Measurements from ENCODE around the gene TRMT61B.

The TRMT61B gene

DNA sequence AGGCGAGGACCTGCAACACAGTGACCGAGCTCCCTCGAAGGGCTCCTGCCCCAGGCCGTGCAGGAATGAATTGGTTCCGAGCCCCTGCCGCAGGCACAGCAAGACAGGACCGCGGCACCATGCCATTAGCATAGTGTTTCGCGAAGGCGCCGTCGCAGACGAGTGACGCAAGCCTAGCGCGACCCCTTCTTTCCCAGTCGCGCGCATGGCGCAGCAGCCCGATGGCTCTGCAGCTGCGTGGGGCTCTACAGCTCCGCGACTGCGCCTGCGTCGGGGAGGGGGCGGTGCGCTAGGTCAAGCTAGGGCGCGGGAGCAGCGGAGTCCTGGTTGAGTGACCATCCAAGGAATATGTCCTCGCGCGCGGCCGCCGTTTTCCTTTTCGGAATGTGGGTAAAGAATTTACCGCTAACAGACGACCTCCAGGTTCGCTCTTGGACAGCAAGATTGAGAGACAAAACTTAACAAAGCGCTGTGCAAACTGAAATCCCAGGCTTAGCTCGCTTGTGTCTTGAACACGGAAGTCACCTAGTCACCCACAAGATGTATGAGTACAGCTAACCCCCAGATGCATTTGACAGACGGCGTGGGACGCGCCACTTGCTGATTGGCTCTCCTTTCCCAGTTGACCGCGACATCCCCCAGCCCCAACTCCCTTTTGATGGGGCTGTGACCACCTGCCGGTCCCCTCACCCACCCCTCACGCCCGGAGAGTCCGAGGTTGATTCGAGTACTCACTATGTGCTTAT lies at the start of gene TRMT61B:
TRMT61B (minus strand) TSS at position 164 of the 746 bp plus-strand sequence; CDS start at position 132, 32 bp downstream.
- peak; percentile 99 for DNase-seq (ENCODE audit: low spot score)

DNA sequence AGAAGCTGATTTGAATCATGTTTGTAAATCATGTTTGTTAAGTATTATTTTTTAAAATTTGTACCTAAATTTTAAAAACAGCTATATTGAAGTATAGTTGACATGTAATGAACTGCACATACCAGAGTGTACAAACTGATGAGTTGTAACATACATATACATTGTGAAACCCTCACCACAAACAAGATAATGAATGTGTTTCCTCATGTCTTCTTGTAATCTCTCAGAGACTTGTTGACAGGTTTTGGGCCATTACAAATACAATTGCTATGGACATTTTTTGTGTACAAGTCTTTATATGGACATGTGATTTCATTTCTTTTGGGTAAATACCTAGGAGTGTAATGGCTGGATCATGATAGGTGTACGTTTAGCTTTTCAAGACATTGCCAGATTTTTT lies 45.8 kb upstream of the TRMT61B start:
- DNase-seq (ENCODE audit: low spot score): no peak

- no peak for DNase-seq (ENCODE audit: low spot score)
Measured at GRCh38 chr2:28909655-28910353, 39.7 kb upstream of the TRMT61B start.

DNA sequence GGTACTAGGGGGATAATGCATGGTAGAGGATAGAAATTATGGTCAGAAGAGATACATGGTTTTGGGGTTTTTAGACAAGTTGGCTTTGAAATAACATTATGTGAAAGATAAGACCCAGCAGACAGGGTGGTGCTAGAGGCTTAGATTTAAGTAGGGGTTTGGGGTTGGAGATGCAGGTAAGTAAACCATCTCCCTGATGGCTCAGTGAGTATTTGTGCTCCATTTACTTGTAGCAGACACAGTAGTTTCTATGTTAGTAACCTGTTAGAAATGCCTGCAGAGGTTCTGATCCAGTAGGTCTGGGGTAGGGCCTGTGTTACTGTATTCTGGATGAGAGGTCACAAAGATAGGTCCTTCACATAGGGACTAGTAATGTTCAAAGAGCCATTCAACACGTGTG lies 38.1 kb upstream of the TRMT61B start:
- no peak for DNase-seq (ENCODE audit: low spot score)

- no peak for DNase-seq (ENCODE audit: low spot score)
Measured at GRCh38 chr2:28906821-28907220, 36.7 kb upstream of the TRMT61B start.

GRCh38 chr2:28906376-28906775 lies 36.3 kb upstream of the TRMT61B start:
- DNase-seq (ENCODE audit: low spot score): no peak

DNA sequence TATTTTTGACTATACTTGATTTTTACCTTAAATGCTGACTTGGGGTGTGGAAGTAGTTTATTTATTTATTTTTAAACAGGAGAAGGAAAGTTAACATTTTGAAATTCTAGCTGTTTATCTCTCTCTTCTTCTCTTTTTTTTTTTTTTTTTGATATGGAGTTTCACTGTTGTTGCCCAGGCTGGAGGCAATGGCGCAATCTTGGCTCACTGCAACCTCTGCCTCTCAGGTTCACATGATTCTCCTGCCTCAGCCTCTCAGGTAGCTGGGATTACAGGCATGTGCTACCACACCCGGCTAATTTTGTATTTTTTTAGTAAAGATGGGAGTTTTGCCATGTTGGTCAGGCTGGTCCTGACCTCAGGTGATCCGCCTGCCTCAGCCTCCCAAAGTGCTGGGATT lies 35.4 kb upstream of the TRMT61B start:
- DNase-seq (ENCODE audit: low spot score): no peak

DNA sequence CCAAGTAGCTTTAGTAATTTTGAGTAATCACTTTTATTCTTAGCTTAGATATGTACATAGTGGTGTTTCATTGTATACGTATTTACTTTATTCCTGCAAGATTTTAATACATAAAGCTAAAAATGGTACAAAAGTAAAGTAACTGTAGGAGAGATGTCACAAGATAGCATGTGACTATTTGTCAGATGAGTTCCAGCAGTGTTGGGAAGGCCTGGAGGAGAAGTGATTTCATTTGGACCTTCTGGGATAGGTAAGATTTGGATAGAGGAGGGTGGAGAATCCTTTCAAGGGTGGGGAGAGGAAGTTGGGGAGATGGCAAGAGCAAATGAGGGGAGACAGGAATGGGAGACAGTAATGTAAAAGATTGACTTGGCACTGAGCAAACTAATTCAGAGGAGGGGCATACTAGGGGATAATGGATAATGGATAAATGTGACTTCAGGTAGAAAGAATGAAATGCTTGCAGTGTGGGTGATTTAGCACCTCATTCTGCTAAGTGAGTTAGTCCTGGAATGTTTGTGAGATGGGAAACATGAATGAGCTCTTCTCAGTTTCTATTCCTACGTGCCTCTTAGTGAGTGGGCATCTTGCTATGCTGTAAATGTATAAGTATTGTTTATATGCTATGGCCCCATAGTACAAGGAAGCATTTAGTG lies 34.8 kb upstream of the TRMT61B start:
- no peak for DNase-seq (ENCODE audit: low spot score)

GRCh38 chr2:28904295-28904694 lies 34.2 kb upstream of the TRMT61B start:
- peak; percentile 29 for DNase-seq (ENCODE audit: low spot score)

- no peak for DNase-seq (ENCODE audit: low spot score)
Measured at GRCh38 chr2:28902584-28902983, 32.5 kb upstream of the TRMT61B start.

GRCh38 chr2:28901841-28902240 lies 31.7 kb upstream of the TRMT61B start:
- no peak for DNase-seq (ENCODE audit: low spot score)

- no peak for DNase-seq (ENCODE audit: low spot score)
Measured at GRCh38 chr2:28901202-28901601, 31.1 kb upstream of the TRMT61B start.

- DNase-seq (ENCODE audit: low spot score): no peak
Measured at GRCh38 chr2:28898048-28898447, 27.9 kb upstream of the TRMT61B start.

DNA sequence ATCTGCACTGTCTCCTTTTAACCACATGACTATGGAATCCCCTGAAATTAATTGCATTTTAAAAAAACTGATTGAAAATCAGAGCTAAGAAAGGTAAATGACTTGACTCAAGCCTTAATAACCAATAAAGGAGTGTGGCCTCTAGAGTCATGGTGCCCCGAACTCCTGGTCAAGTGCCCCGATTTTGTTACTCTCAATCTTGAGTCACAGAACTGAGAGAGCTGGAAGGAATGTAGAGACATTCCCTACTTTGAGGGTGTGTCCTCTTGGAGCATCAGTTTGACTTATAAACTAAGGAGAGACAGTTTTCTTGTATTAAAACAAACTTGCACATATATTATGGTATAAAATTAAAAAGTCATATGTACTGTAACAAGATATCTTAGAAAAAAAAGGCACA lies 26.8 kb upstream of the TRMT61B start:
- DNase-seq (ENCODE audit: low spot score): peak; percentile 57

DNA sequence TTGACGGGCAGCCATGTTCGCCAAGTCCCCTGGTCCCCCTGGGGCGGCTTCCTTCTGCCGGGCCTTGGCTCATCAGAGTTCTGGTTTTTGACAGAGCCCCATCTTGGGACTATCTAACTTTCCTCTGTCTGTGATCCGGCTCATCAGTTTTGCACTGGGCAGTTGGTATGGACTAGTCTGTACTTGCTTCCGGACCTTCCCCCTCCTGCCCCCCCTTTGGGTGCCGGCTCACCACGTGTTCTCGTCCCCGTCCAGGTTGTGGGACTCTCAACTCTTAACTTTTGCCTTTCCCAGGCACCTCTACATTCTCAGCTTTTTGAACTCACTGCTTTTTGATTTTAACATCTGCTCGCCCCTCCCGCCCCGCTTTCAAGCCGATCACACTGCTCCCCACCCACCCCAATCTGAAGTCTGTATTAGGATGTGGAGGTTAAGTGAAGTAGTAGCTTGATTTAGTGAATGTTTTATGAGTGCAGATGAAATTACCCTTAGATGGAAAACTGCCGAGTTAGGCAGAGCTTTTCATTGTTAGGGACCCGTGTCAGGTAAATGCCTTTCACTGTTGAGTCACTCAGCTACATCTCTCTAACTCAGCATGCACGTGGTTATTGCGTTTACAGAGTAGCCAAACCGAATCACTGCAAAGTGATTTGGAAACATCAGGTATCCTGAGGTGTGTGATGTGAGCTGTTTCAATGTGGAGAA lies 25.2 kb upstream of the TRMT61B start:
- peak; percentile 50 for DNase-seq (ENCODE audit: low spot score)

- peak; percentile 99 for DNase-seq (ENCODE audit: low spot score)
Measured at GRCh38 chr2:28894470-28895188, 24.5 kb upstream of the TRMT61B start, which contains the start of gene WDR43. WDR43 (plus strand) TSS chr2:28894667; CDS start chr2:28894699, 32 bp downstream.

DNA sequence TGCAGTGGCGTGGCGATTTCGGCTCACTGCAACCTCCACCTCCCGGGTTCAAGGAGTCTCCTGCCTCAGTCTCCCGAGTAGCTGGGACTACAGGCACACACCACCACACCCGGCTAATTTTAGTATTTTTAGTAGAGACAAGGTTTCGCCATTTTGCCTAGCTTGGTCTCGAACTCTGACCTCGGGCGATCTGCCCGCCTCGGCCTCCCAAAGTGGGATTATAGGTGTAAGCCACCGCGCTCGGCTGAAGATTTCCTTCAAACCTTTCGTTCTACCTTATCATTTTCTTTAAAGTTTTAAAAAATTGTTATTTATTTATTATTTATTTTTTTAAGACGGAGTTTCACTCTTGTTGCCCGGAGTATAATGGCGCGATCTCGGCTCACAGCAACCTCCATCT lies 23.4 kb upstream of the TRMT61B start:
- no peak for DNase-seq (ENCODE audit: low spot score)

DNA sequence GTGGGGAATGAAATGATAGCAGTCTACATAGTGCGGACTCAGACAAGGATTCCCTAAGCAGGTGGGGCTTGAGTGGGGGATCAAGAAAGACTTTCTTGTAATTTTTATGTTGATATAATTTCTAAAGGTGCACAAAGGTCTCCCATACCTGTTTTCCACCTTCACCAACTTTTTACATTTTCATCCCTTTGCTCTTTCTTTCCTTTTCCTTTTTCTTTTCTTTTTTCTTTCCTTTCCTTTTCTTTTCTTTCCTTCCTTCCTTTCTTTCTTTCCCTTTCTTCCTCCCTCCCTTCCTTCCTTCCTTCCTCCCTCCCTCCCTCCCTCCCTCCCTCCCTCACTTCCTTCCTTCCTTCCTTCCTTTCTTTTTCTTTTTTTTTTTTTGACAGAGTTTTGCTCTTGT lies 10.1 kb upstream of the TRMT61B start:
- no peak for DNase-seq (ENCODE audit: low spot score)

- DNase-seq (ENCODE audit: low spot score): no peak
Measured at GRCh38 chr2:28871620-28872019, 1.5 kb upstream of the TRMT61B start.

DNA sequence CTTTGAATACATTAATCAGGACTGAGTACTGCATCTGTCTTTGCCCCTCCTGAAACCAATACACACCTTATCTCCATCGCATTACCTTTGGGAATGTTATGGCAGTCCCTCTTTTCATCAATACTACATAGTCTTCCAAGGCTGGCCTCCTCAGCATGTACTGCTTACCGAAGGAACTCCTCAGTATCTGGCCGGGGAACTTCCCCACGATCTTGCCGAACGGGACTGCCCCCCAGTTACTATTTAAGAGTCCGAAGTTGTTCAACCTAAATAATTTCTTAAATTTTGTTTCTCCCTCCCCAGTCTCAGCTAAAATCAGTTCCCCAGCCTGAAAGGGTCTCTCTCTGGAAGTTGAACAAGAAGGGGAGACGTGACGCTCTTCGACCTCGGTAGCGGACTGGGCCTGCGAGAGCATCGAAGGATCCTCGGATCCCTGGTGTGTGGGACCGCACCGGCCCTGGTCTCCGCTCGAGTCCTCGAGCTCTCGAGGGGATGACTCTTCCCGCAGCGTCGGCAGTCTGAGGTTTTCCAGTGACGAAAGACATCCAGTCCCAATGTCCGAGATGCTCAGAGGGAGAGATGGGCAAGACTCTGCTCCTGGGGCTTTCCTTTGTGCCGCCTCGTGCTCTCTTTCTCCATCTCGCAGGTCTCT lies 489 bp downstream of the TRMT61B start:
- peak; percentile 62 for DNase-seq (ENCODE audit: low spot score)

DNA sequence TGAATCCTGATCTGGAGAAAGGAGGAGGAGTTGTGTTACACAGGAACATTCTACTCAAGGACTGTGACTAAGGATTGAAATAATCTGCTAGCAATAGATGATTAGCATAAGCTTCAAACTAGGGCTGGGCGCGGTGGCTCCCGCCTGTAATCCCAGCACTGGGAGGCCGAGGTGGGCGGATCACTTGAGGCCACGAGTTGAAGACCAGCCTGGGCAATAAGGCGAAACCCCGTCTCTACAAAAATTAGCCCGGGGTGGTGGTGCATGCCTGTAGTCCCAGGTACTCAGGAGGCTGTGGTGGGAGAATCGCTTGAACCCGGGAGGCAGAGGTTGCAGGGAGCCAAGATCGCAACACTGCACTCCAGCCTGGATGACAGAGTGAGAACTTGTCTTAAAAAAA lies 1.5 kb downstream of the TRMT61B start:
- DNase-seq (ENCODE audit: low spot score): no peak
